ENCODE data around the gene UBAC1. TPM values are rescaled to one million over a fixed set of nuclear protein-coding genes. Genes with fewer than 3 reads are reported as not detected.

The UBAC1 gene
- total RNA-seq, 2 donors from 2014 or later = 47.9 to 48.4 TPM

DNA sequence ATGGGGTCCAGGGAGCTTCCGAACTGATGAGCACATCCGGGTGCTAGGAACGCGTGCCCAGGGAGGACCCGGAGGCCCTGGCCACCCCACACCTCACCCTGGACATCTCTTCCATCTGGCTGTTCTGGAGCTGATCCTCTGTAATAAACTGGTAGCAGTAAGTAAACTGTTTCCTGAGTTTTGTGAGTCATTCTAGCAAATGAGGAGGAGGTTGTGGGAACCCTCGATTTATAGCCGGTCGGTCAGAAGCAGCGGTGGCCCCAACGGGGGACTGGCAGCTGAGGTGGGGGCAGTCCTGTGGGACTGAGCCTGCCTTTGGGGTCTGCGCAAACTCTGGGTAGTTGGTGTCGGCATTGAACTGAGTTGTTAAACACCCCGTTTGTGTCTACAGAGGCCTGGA lies 15.4 kb upstream of the UBAC1 start:
- TF ChIP-seq, protein P1, sequence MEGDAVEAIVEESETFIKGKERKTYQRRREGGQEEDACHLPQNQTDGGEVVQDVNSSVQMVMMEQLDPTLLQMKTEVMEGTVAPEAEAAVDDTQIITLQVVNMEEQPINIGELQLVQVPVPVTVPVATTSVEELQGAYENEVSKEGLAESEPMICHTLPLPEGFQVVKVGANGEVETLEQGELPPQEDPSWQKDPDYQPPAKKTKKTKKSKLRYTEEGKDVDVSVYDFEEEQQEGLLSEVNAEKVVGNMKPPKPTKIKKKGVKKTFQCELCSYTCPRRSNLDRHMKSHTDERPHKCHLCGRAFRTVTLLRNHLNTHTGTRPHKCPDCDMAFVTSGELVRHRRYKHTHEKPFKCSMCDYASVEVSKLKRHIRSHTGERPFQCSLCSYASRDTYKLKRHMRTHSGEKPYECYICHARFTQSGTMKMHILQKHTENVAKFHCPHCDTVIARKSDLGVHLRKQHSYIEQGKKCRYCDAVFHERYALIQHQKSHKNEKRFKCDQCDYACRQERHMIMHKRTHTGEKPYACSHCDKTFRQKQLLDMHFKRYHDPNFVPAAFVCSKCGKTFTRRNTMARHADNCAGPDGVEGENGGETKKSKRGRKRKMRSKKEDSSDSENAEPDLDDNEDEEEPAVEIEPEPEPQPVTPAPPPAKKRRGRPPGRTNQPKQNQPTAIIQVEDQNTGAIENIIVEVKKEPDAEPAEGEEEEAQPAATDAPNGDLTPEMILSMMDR (conservative IDR thresholded peaks at IDR 0.05) = no peak

DNA sequence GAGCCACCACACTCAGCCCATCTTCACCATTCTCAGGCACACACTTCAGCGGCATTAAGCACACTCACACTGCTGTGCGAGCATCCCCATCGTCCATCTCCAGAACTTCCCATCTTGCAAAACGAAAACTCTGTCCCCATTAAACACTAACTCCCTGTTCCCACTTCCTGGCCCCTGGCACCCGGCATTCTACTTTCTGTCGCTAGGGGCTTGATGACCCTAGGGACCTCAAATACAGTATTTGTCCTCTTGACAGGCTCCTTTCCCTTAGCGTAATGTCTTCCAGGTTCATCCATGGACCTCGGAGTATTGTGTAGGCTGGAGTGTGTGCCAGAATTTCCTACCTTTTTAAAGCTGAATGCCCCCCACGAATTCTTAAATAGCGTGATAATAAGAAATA lies 14.7 kb upstream of the UBAC1 start:
- Mint-ChIP-seq H3K4me1 (peaks cover 10% of the 10 kb centered on the region), H3K27ac (no peak overlapping the region), H3K9me3 (no peaks in the 10 kb centered on the region), H3K4me3 (no peak overlapping the region), H3K27me3 (ENCODE audit: insufficient read depth) (peaks cover 2% of the 10 kb centered on the region), H3K36me3 (ENCODE audit: low read depth) (no peaks in the 10 kb centered on the region)
- H3K4me3 ChIP-seq (ENCODE audit: low read length) = no peak overlapping the region
- no peak overlapping the region for H3K9ac ChIP-seq (ENCODE audit: extremely low read depth, low read length, poor library complexity, severe bottlenecking)
- H3K4me1 ChIP-seq (ENCODE audit: control insufficient read depth, insufficient read depth, low read length) = no peaks in the 10 kb centered on the region
- no peak for DNase-seq
- H3K27me3 ChIP-seq (ENCODE audit: control insufficient read depth, insufficient read depth, low read length, poor library complexity, severe bottlenecking) = peaks cover under 1% of the 10 kb centered on the region
- H3K9me3 ChIP-seq (ENCODE audit: control insufficient read depth, low read length) = no peaks in the 10 kb centered on the region
- TF ChIP-seq, protein P1 (conservative IDR thresholded peaks at IDR 0.05) = peak; percentile 53
- H3K36me3 ChIP-seq (ENCODE audit: control insufficient read depth, insufficient read depth, low read length) = no peaks in the 10 kb centered on the region
- WGBS, 2 experiments (ENCODE audit: insufficient coverage in 1 of 2, insufficient read length in 1 of 2) = 89% methylated on average over 8 to 10 of the region's 10 CpGs
- H3K27ac ChIP-seq (ENCODE audit: low read depth, low read length) = no peak overlapping the region

More for the DNA sequence above, 15.4 kb upstream of the UBAC1 start:
- Mint-ChIP-seq H3K4me3 (no peak overlapping the region), H3K9me3 (no peaks in the 10 kb centered on the region), H3K36me3 (ENCODE audit: low read depth) (no peaks in the 10 kb centered on the region), H3K4me1 (peaks cover 10% of the 10 kb centered on the region), H3K27me3 (ENCODE audit: insufficient read depth) (peaks cover 2% of the 10 kb centered on the region), H3K27ac (no peak overlapping the region)
- H3K27me3 ChIP-seq (ENCODE audit: control insufficient read depth, insufficient read depth, low read length, poor library complexity, severe bottlenecking) = no peaks in the 10 kb centered on the region
- no peaks in the 10 kb centered on the region for H3K36me3 ChIP-seq (ENCODE audit: control insufficient read depth, insufficient read depth, low read length)
- H3K27ac ChIP-seq (ENCODE audit: low read depth, low read length) = no peak overlapping the region
- no peaks in the 10 kb centered on the region for H3K9me3 ChIP-seq (ENCODE audit: control insufficient read depth, low read length)
- H3K9ac ChIP-seq (ENCODE audit: extremely low read depth, low read length, poor library complexity, severe bottlenecking) = no peak overlapping the region
- no peak overlapping the region for H3K4me3 ChIP-seq (ENCODE audit: low read length)
- no peaks in the 10 kb centered on the region for H3K4me1 ChIP-seq (ENCODE audit: control insufficient read depth, insufficient read depth, low read length)
- no peak for DNase-seq
- WGBS, 2 experiments (ENCODE audit: insufficient coverage in 1 of 2, insufficient read length in 1 of 2) = 94 to 98% methylated on average over 8 to 13 of the region's 13 CpGs

DNA sequence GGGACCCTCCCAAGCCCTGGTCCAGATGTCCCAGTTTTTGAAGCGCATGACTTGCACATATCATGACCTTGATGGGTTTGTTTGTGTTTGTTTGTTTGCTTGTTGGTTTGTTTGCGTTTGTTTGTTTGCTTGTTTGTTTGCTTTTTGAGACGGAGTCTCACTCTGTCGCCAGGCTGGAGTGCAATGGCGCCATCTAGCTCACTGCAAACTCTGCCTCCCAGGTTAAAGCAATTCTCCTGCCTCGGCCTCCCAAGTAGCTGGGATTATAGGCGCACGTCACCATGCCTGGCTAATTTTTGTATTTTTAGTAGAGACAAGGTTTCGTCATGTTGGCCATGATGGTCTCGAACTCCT lies 13.0 kb upstream of the UBAC1 start:
- Mint-ChIP-seq H3K4me1 (peaks cover 10% of the 10 kb centered on the region), H3K27me3 (ENCODE audit: insufficient read depth) (peaks cover 2% of the 10 kb centered on the region), H3K27ac (no peak overlapping the region), H3K4me3 (no peak overlapping the region), H3K36me3 (ENCODE audit: low read depth) (no peaks in the 10 kb centered on the region), H3K9me3 (no peaks in the 10 kb centered on the region)
- Histone ChIP-seq H3K9ac (ENCODE audit: extremely low read depth, low read length, poor library complexity, severe bottlenecking) (no peak overlapping the region), H3K4me1 (ENCODE audit: control insufficient read depth, insufficient read depth, low read length) (no peaks in the 10 kb centered on the region), H3K4me3 (ENCODE audit: low read length) (no peak overlapping the region), H3K27ac (ENCODE audit: low read depth, low read length) (no peak overlapping the region), H3K27me3 (ENCODE audit: control insufficient read depth, insufficient read depth, low read length, poor library complexity, severe bottlenecking) (peaks cover 5% of the 10 kb centered on the region), H3K36me3 (ENCODE audit: control insufficient read depth, insufficient read depth, low read length) (no peaks in the 10 kb centered on the region), H3K9me3 (ENCODE audit: control insufficient read depth, low read length) (no peaks in the 10 kb centered on the region)
- peak; percentile 76 for DNase-seq
- WGBS, 2 experiments (ENCODE audit: insufficient coverage in 1 of 2, insufficient read length in 1 of 2) = 64% methylated on average over 9 to 10 of the region's 10 CpGs
- TF ChIP-seq, protein P1 (conservative IDR thresholded peaks at IDR 0.05) = peak; percentile 64

All from endodermal cell (in vitro differentiated cells).